NCI-H2227 (cell line): ENCODE measurements around the gene PARD6G.
A peak's percentile ranks its signal among the peaks of the same experiment; 100 is the strongest.
"Not testable (repeated sequence)": the region's sequence is repeated elsewhere in the genome, so short reads cannot be mapped to it uniquely, and the experiment has no call there.

Experiments used
- DNase-seq: peaks from one replicate; lab custom pipeline; 2025; ENCODE audit not compliant: unreplicated experiment; lab: John Stamatoyannopoulos, UW

Gene PARD6G

GRCh38 chr18:80172056-80172455, 75.3 kb downstream of the PARD6G start:
- no peak for DNase-seq

GRCh38 chr18:80171054-80171872, 76.1 kb downstream of the PARD6G start:
- no peak for DNase-seq

GRCh38 chr18:80170395-80171053, 76.8 kb downstream of the PARD6G start:
- no peak for DNase-seq

GRCh38 chr18:80169607-80170006, 77.7 kb downstream of the PARD6G start:
- DNase-seq = no peak

GRCh38 chr18:80168982-80169381, 78.3 kb downstream of the PARD6G start:
- DNase-seq = no peak

GRCh38 chr18:80168346-80168745, 79.0 kb downstream of the PARD6G start:
- DNase-seq = no peak

GRCh38 chr18:80167931-80168330, 79.4 kb downstream of the PARD6G start:
- no peak for DNase-seq

- no peak for DNase-seq
These were observed 80.0 kb downstream of the PARD6G start for GRCh38 chr18:80167331-80167730.

- DNase-seq = no peak
These were observed 80.6 kb downstream of the PARD6G start for GRCh38 chr18:80166725-80167124.

- no peak for DNase-seq
These were observed 81.1 kb downstream of the PARD6G start for GRCh38 chr18:80166240-80166639.

- not testable (repeated sequence) for DNase-seq
These were observed 82.5 kb downstream of the PARD6G start for GRCh38 chr18:80164727-80165355.

GRCh38 chr18:80163183-80163582, 84.1 kb downstream of the PARD6G start:
- DNase-seq = no peak

- DNase-seq = no peak
These were observed 85.4 kb downstream of the PARD6G start for GRCh38 chr18:80161781-80162417.

- DNase-seq = no peak
These were observed 87.3 kb downstream of the PARD6G start for GRCh38 chr18:80159713-80160636.

- no peak for DNase-seq
These were observed 88.9 kb downstream of the PARD6G start for GRCh38 chr18:80158365-80158764.

GRCh38 chr18:80157708-80158343, 89.5 kb downstream of the PARD6G start:
- DNase-seq = peak; percentile 84

- no peak for DNase-seq
These were observed 93.0 kb downstream of the PARD6G start for GRCh38 chr18:80154293-80154692.

GRCh38 chr18:80149667-80150066, 97.6 kb downstream of the PARD6G start:
- DNase-seq = no peak

- no peak for DNase-seq
These were observed 98.8 kb downstream of the PARD6G start for GRCh38 chr18:80148326-80149199.
